Colonic mucosa (tissue), 4 donors: ENCODE measurements around the gene MOB2. TPM values are rescaled to one million over a fixed set of nuclear protein-coding genes. Genes with fewer than 3 reads are reported as not detected.

Experiments
- DNase-seq: peaks from one replicate; pipeline ENCODE4 v3.0.0-alpha.2; 2020
- H3K27ac ChIP-seq: fragments of 200-600 bp; one replicate; pipeline ENCODE4 v1.8.0; 2021
- H3K27me3 ChIP-seq: fragments of 200-600 bp; one replicate; pipeline ENCODE4 v1.8.0; 2021
- H3K36me3 ChIP-seq: fragments of 200-600 bp; one replicate; pipeline ENCODE4 v1.8.0; 2021
- H3K4me1 ChIP-seq: fragments of 200-600 bp; one replicate; pipeline ENCODE4 v1.8.0; 2021; ENCODE audit warnings: mild to moderate bottlenecking
- H3K4me3 ChIP-seq: fragments of 200-600 bp; one replicate; pipeline ENCODE4 v1.8.0; 2021
- H3K9ac ChIP-seq, 2 donors: one replicate each; pipeline ENCODE4 v1.7.0; 2013; ENCODE audit warnings: control low read depth in 2 of 2, low read depth in 2 of 2, low read length in 2 of 2
- H3K9me3 ChIP-seq: fragments of 200-600 bp; one replicate; pipeline ENCODE4 v1.8.0; 2021
- CTCF ChIP-seq: fragments of 200-600 bp; IDR thresholded peaks from one replicate; pipeline ENCODE4 v1.8.0; 2022; ENCODE audit warnings: antibody characterized with exemption, mild to moderate bottlenecking
- intact Hi-C: fragments of 100-400 bp; cut with DNase I; formaldehyde crosslinking; loops from one replicate; pipeline ENCODE4 v1.14.1; 2022
- total RNA-seq, 2 donors: library from RNA; stranded (reverse); fragmentation: NEBNext Ultra II Directional in 1 of 2; extraction: Animal tissue kit (Norgen Biotek cat#: 25700) in 1 of 2; gene quantifications; one replicate each; pipeline ENCODE4 v1.2.1, GENCODE V29; 2021
- donor health status: healthy.
- donor health status: DM: no; HTN: no; CAD: no.
- donor health status: DM: no; HTN: no; CAD: no.

Gene MOB2
- total RNA-seq, 2 donors from 2014 or later: 41.6 to 49.2 TPM

DNA sequence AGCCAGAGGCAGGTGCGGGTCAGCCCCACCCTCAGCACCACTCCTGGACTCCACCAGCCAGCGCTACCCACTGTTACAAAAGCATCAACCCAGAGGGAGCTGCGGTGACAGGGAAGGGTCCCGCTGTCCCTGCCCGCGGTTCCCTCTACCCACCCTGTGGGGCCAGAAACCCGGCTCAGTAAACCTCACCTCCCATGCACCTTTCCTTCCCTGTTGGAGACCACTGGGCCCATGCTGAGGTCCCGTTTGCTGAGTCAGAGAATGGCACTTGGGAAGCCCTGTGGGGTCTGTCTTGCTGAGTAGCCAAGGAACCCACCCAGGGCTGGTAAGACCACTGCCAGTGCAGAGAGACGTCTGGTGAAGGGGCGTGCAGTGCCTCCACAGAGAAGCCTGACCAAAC is 42.1 kb upstream of the MOB2 start:
- H3K27ac ChIP-seq: no peak overlapping the region
- no peak for TF ChIP-seq CTCF
- H3K27me3 ChIP-seq: no peaks in the 10 kb centered on the region
- no peak overlapping the region for H3K4me3 ChIP-seq
- no peaks in the 10 kb centered on the region for H3K9me3 ChIP-seq
- intact Hi-C loops: no loop called here
- no peak for DNase-seq
- no peak overlapping the region for H3K9ac ChIP-seq
- H3K4me1 ChIP-seq: peaks cover 7% of the 10 kb centered on the region
- H3K36me3 ChIP-seq: no peaks in the 10 kb centered on the region

GRCh38 chr11:1526785-1527184 is 40.2 kb upstream of the MOB2 start:
- H3K36me3 ChIP-seq: no peaks in the 10 kb centered on the region
- no peak overlapping the region for H3K27ac ChIP-seq
- H3K27me3 ChIP-seq: no peaks in the 10 kb centered on the region
- H3K4me1 ChIP-seq: no peaks in the 10 kb centered on the region
- TF ChIP-seq CTCF: no peak
- H3K4me3 ChIP-seq: no peak overlapping the region
- no peaks in the 10 kb centered on the region for H3K9me3 ChIP-seq
- no peak for DNase-seq
- H3K9ac ChIP-seq: no peak overlapping the region
- intact Hi-C loops: no loop called here

GRCh38 chr11:1523779-1524178 is 37.2 kb upstream of the MOB2 start:
- no peak overlapping the region for H3K27ac ChIP-seq
- H3K4me1 ChIP-seq: no peaks in the 10 kb centered on the region
- TF ChIP-seq CTCF: no peak
- no peak overlapping the region for H3K4me3 ChIP-seq
- intact Hi-C loops: no loop called here
- H3K27me3 ChIP-seq: no peaks in the 10 kb centered on the region
- H3K36me3 ChIP-seq: no peaks in the 10 kb centered on the region
- H3K9me3 ChIP-seq: no peaks in the 10 kb centered on the region
- no peak overlapping the region for H3K9ac ChIP-seq
- no peak for DNase-seq

GRCh38 chr11:1523077-1523476 is 36.5 kb upstream of the MOB2 start:
- DNase-seq: no peak
- H3K4me3 ChIP-seq: no peak overlapping the region
- no peaks in the 10 kb centered on the region for H3K9me3 ChIP-seq
- no peak for TF ChIP-seq CTCF
- no peaks in the 10 kb centered on the region for H3K36me3 ChIP-seq
- no peak overlapping the region for H3K27ac ChIP-seq
- no peaks in the 10 kb centered on the region for H3K4me1 ChIP-seq
- H3K9ac ChIP-seq: no peak overlapping the region
- intact Hi-C loops: no loop called here
- H3K27me3 ChIP-seq: no peaks in the 10 kb centered on the region

DNA sequence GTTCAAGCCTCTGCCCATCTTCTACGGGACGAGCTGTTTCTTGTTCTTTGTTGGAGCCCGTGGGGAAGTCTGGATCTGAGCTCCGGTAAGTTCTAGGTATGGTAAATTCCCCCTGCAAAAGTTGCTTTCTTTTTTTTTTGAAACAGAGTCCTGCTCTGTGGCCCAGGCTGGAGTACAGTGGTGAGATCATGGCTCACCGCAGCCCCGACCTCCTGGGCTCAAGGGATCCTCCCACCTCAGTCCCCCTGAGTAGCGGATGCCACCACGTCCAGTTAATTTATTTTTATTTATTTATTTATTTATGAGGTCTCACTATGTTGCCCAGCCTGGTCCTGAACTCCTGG is 35.5 kb upstream of the MOB2 start:
- DNase-seq: no peak
- Histone ChIP-seq H3K9me3 (no peaks in the 10 kb centered on the region), H3K9ac (no peak overlapping the region), H3K4me1 (no peaks in the 10 kb centered on the region), H3K4me3 (no peak overlapping the region), H3K27me3 (no peaks in the 10 kb centered on the region), H3K36me3 (no peaks in the 10 kb centered on the region), H3K27ac (no peak overlapping the region)
- no peak for TF ChIP-seq CTCF
- intact Hi-C loops: no loop called here
